Ovary (tissue), 3 donors: ENCODE data around the gene ATP5F1C.

Experiments
- POLR2A ChIP-seq: fragments of 450-650 bp; IDR thresholded peaks from one replicate; pipeline ENCODE4 v1.6.1; 2017; ENCODE audit warnings: antibody characterized with exemption, mild to moderate bottlenecking, moderate library complexity
- TF ChIP-seq, protein P1 (sequence below), 3 donors: fragments of 450-650 bp in 2 of 3; fragments of 200-600 bp in 1 of 3; IDR thresholded peaks; one replicate each; pipeline versions ENCODE4 v1.5.1 to v1.8.0; 2016 to 2022; ENCODE audit warnings: antibody characterized with exemption in 3 of 3, mild to moderate bottlenecking in 1 of 3
- donor health status: DM: no; HTN: no; CAD: no.

DNA sequence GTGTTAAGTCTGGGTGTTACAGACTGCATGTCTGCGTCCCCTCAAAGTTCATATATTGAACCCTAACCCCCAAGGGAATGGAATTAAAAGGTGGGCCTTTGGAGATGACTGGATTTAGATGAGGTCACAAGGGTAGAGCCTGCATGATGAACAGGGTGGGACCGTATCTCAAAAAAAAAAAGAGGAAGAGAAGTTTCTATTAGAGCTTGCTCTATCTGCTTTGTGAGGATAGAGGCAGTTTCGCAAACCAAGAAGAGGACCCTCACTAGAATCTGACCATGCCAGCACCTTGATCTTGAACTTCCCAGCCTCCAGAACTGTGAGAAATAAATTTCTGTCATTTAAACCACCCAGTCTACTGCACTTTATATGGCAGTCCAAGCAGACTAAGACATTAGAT is 1.5 kb upstream of the ATP5F1C start:
- TF ChIP-seq, protein P1, sequence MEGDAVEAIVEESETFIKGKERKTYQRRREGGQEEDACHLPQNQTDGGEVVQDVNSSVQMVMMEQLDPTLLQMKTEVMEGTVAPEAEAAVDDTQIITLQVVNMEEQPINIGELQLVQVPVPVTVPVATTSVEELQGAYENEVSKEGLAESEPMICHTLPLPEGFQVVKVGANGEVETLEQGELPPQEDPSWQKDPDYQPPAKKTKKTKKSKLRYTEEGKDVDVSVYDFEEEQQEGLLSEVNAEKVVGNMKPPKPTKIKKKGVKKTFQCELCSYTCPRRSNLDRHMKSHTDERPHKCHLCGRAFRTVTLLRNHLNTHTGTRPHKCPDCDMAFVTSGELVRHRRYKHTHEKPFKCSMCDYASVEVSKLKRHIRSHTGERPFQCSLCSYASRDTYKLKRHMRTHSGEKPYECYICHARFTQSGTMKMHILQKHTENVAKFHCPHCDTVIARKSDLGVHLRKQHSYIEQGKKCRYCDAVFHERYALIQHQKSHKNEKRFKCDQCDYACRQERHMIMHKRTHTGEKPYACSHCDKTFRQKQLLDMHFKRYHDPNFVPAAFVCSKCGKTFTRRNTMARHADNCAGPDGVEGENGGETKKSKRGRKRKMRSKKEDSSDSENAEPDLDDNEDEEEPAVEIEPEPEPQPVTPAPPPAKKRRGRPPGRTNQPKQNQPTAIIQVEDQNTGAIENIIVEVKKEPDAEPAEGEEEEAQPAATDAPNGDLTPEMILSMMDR (IDR thresholded peaks at IDR 0.05) = no peak
- no peak for TF ChIP-seq POLR2A
